Endothelial cell of umbilical vein (primary cell): ENCODE data around the gene MANBA.

ENCODE experiments used
- FOS ChIP-seq: IDR thresholded peaks from 2 replicates; pipeline ENCODE4 v1.6.1; 2011; ENCODE audit warnings: mild to moderate bottlenecking, low read length, moderate library complexity, borderline replicate concordance; ENCODE audit not compliant: insufficient read depth
- GATA2 ChIP-seq: IDR thresholded peaks from 2 replicates; pipeline ENCODE4 v1.7.0; 2011; ENCODE audit warnings: low read depth, mild to moderate bottlenecking, moderate library complexity, mixed read lengths, low read length; ENCODE audit not compliant: insufficient read length, insufficient read depth
- MYC ChIP-seq: IDR thresholded peaks from one replicate; pipeline ENCODE4 v1.6.1; 2011; ENCODE audit warnings: mild to moderate bottlenecking, low read depth, low read length
- POLR2AphosphoS5 ChIP-seq: IDR thresholded peaks from 2 replicates; pipeline ENCODE4 v1.6.1; 2012; ENCODE audit warnings: low read depth, mild to moderate bottlenecking, control low read depth, low read length, moderate library complexity; ENCODE audit not compliant: insufficient read depth
- TF ChIP-seq, protein P1 (sequence below), 2 donors: IDR thresholded peaks; 1 replicate in 1 of 2; 2 replicates in 1 of 2; pipeline ENCODE4 v1.5.1; 2011; ENCODE audit warnings: low read length in 2 of 2, mild to moderate bottlenecking in 2 of 2, moderate library complexity in 2 of 2, control low read depth in 1 of 2, inconsistent platforms in 1 of 2, low read depth in 1 of 2; ENCODE audit not compliant: insufficient read depth in 1 of 2; ENCODE audit errors: extremely low read depth in 1 of 2

DNA sequence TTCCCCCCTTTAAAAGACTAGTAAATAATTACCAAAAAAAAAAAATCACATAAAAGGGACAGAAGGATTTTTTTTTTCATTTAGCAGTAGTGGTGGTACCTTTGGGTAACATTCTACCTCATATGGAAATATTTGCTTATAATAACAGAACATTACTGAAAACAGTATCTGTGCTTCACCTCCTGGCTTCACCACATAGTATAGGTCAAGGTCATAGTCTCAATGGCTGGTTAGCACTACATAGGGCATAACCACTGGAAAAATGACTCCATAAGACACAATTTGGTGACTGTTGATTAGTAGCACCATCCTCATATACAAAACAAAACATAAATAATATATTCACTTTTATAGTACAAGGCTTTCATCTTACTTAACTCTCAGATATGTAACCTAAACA, 34.7 kb downstream of the MANBA start:
- TF ChIP-seq, protein P1, sequence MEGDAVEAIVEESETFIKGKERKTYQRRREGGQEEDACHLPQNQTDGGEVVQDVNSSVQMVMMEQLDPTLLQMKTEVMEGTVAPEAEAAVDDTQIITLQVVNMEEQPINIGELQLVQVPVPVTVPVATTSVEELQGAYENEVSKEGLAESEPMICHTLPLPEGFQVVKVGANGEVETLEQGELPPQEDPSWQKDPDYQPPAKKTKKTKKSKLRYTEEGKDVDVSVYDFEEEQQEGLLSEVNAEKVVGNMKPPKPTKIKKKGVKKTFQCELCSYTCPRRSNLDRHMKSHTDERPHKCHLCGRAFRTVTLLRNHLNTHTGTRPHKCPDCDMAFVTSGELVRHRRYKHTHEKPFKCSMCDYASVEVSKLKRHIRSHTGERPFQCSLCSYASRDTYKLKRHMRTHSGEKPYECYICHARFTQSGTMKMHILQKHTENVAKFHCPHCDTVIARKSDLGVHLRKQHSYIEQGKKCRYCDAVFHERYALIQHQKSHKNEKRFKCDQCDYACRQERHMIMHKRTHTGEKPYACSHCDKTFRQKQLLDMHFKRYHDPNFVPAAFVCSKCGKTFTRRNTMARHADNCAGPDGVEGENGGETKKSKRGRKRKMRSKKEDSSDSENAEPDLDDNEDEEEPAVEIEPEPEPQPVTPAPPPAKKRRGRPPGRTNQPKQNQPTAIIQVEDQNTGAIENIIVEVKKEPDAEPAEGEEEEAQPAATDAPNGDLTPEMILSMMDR (IDR thresholded peaks at IDR 0.05; ENCODE audit: extremely low read depth in 1 of 2, insufficient read depth in 1 of 2, low read depth in 1 of 2, low read length in 2 of 2): no peak
- TF ChIP-seq POLR2AphosphoS5 (no peak), FOS (no peak), GATA2 (no peak), MYC (no peak)
